HEK293 (cell line): ENCODE measurements around the gene GFM1.

Source experiments
- EGR2 ChIP-seq: fragments of 450-650 bp; formaldehyde crosslinking; IDR thresholded peaks from 2 replicates; pipeline ENCODE4 v1.5.1; 2016; ENCODE audit warnings: low read depth, missing biosample characterization, missing genetic modification characterization
- SCRT1 ChIP-seq: fragments of 450-650 bp; formaldehyde crosslinking; IDR thresholded peaks from 2 replicates; pipeline ENCODE4 v1.5.1; 2016; ENCODE audit warnings: missing biosample characterization, missing genetic modification characterization, borderline replicate concordance
- YY2 ChIP-seq: fragments of 450-650 bp; formaldehyde crosslinking; IDR thresholded peaks from 2 replicates; pipeline ENCODE4 v1.5.1; 2016; ENCODE audit warnings: missing biosample characterization, missing genetic modification characterization
- ZBTB17 ChIP-seq: fragments of 450-650 bp; formaldehyde crosslinking; IDR thresholded peaks from 2 replicates; pipeline ENCODE4 v1.5.1; 2016; ENCODE audit warnings: missing biosample characterization, missing genetic modification characterization
- ZBTB8A ChIP-seq: fragments of 450-650 bp; formaldehyde crosslinking; IDR thresholded peaks from 2 replicates; pipeline ENCODE4 v1.5.1; 2016; ENCODE audit warnings: missing biosample characterization, missing genetic modification characterization
- ZNF121 ChIP-seq: fragments of 450-650 bp; formaldehyde crosslinking; IDR thresholded peaks from 2 replicates; pipeline ENCODE4 v1.5.1; 2016; ENCODE audit warnings: missing biosample characterization, missing genetic modification characterization
- ZNF16 ChIP-seq: fragments of 450-650 bp; formaldehyde crosslinking; IDR thresholded peaks from 2 replicates; pipeline ENCODE4 v1.5.1; 2016; ENCODE audit warnings: low read depth, missing biosample characterization, missing genetic modification characterization
- ZNF223 ChIP-seq: fragments of 450-650 bp; formaldehyde crosslinking; IDR thresholded peaks from 2 replicates; pipeline ENCODE4 v1.5.1; 2016; ENCODE audit warnings: missing biosample characterization, missing genetic modification characterization
- ZNF561 ChIP-seq: fragments of 450-650 bp; IDR thresholded peaks from 2 replicates; pipeline ENCODE4 v1.5.1; 2018; ENCODE audit warnings: missing biosample characterization, missing genetic modification characterization, borderline replicate concordance
- ZNF660 ChIP-seq: fragments of 450-650 bp; IDR thresholded peaks from 2 replicates; pipeline ENCODE4 v1.5.1; 2018; ENCODE audit warnings: missing biosample characterization, mild to moderate bottlenecking, missing genetic modification characterization
- ZSCAN23 ChIP-seq: fragments of 450-650 bp; formaldehyde crosslinking; IDR thresholded peaks from 2 replicates; pipeline ENCODE4 v1.5.1; 2016; ENCODE audit warnings: missing biosample characterization, missing genetic modification characterization
- TF ChIP-seq, protein P1 (sequence below): fragments of 450-650 bp; formaldehyde crosslinking; IDR thresholded peaks from 2 replicates; pipeline ENCODE4 v1.5.1; 2016; ENCODE audit warnings: missing biosample characterization, missing genetic modification characterization
- TF ChIP-seq, protein P2 (sequence below): IDR thresholded peaks from 2 replicates; pipeline ENCODE4 v1.6.1; 2011; ENCODE audit warnings: mild to moderate bottlenecking, low read depth, low read length, borderline replicate concordance

DNA sequence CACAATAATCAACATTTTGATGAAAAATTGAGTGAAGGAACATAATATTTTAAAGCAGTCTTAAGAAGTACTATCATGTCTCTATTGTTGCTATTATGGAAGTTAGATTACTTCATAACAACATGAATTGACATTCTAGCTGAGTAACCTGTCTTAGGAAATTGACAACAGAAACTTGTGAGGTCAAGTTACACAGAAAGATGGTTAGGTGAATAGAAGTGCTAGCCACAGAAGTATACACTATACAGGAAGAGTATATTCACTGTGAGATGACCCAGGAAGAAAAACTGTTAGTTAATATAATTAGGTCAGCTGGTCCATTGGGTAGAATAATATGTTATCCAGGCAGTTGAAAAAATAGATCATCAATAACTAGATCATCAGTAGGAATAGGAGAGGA, 42.1 kb upstream of the GFM1 start:
- no peak for TF ChIP-seq ZNF223
- TF ChIP-seq, protein P1, sequence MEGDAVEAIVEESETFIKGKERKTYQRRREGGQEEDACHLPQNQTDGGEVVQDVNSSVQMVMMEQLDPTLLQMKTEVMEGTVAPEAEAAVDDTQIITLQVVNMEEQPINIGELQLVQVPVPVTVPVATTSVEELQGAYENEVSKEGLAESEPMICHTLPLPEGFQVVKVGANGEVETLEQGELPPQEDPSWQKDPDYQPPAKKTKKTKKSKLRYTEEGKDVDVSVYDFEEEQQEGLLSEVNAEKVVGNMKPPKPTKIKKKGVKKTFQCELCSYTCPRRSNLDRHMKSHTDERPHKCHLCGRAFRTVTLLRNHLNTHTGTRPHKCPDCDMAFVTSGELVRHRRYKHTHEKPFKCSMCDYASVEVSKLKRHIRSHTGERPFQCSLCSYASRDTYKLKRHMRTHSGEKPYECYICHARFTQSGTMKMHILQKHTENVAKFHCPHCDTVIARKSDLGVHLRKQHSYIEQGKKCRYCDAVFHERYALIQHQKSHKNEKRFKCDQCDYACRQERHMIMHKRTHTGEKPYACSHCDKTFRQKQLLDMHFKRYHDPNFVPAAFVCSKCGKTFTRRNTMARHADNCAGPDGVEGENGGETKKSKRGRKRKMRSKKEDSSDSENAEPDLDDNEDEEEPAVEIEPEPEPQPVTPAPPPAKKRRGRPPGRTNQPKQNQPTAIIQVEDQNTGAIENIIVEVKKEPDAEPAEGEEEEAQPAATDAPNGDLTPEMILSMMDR (tag by site-specific recombination), result no peak
- no peak for TF ChIP-seq ZSCAN23
- TF ChIP-seq SCRT1 (tag by site-specific recombination), result no peak
- no peak for TF ChIP-seq ZBTB17 (tag by site-specific recombination)
- TF ChIP-seq EGR2 (tag by site-specific recombination), result no peak
- no peak for TF ChIP-seq ZBTB8A
- no peak for TF ChIP-seq ZNF561
- TF ChIP-seq ZNF660 (tag by site-specific recombination), result no peak
- no peak for TF ChIP-seq YY2
- no peak for TF ChIP-seq ZNF16 (tag by site-specific recombination)
- TF ChIP-seq, protein P2, sequence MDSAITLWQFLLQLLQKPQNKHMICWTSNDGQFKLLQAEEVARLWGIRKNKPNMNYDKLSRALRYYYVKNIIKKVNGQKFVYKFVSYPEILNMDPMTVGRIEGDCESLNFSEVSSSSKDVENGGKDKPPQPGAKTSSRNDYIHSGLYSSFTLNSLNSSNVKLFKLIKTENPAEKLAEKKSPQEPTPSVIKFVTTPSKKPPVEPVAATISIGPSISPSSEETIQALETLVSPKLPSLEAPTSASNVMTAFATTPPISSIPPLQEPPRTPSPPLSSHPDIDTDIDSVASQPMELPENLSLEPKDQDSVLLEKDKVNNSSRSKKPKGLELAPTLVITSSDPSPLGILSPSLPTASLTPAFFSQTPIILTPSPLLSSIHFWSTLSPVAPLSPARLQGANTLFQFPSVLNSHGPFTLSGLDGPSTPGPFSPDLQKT, result no peak
- TF ChIP-seq ZNF121 (tag by site-specific recombination), result no peak
